ENCODE results near the gene DAZAP1. TPM values are rescaled to one million over a fixed set of nuclear protein-coding genes. Genes with fewer than 3 reads are reported as not detected.

Gene DAZAP1
- polyA plus RNA-seq, 1 donor (not counting 4 experiments of a cell fraction or from before 2014, with no cell fraction given) = 99.2 TPM

DNA sequence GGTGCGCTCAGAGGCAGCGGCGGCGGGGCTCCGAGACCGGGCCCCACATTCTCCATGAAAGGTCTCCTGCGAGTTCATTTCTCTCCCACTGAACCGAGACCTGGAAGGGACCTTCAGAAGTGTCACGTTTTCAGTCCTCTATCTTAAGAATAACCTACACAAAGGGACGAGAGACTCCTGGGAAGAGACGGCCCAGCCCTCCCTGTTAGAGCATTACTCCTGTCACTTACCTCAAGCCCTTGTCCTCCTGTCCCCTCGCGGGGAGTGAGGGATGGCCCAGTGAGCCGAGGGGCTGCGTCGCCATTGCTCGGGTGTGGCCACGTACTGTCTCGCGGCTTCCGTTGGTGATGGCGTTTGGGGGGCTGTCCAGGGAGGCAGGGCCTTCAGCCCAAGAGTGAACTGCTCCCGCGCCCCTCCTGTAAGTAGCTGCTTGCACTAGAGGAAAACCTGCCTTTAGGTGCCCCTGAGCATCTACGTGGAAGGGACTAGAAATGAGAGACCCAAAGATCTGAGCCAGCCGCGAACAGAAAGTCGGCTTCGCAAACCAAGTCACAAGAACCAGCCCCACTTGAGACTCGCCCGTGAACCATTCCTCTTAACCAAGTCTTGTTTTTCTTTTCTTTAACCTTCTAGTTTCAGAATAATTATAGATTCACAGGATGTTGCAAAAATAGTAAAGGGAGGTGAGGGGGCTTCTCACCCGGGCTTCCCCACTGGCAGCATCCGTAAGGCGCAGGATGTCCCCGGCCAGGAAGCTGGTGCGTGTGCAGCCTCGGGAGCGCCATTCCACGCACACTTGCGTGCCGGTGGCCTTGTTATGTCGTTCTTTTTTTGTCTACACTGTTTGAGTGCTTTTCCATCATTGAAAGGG lies 44.8 kb upstream of the DAZAP1 start:
- no peaks in the 10 kb centered on the region for H3K27me3 ChIP-seq (ENCODE audit: control insufficient read depth, extremely low read depth, insufficient read depth, low read length)
- peaks cover 17% of the 10 kb centered on the region for H3K4me1 ChIP-seq (ENCODE audit: control insufficient read depth, extremely low read depth, insufficient read depth, low read length)
- FAIRE-seq = no peak
- no peak for TF ChIP-seq EZH2 (IDR thresholded peaks at IDR 0.05; ENCODE audit: low read length)
- TF ChIP-seq, protein P1, sequence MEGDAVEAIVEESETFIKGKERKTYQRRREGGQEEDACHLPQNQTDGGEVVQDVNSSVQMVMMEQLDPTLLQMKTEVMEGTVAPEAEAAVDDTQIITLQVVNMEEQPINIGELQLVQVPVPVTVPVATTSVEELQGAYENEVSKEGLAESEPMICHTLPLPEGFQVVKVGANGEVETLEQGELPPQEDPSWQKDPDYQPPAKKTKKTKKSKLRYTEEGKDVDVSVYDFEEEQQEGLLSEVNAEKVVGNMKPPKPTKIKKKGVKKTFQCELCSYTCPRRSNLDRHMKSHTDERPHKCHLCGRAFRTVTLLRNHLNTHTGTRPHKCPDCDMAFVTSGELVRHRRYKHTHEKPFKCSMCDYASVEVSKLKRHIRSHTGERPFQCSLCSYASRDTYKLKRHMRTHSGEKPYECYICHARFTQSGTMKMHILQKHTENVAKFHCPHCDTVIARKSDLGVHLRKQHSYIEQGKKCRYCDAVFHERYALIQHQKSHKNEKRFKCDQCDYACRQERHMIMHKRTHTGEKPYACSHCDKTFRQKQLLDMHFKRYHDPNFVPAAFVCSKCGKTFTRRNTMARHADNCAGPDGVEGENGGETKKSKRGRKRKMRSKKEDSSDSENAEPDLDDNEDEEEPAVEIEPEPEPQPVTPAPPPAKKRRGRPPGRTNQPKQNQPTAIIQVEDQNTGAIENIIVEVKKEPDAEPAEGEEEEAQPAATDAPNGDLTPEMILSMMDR (optimal IDR thresholded peaks at IDR 0.05 in 1 of 3, IDR thresholded peaks at IDR 0.05 in 1 of 3, conservative IDR thresholded peaks at IDR 0.05 in 1 of 3; ENCODE audit: extremely low read depth in 1 of 3, insufficient read depth in 2 of 3, low read length in 3 of 3) = no peak
- peaks cover 32 to 41% of the 10 kb centered on the region in 2 experiments for H3K36me3 ChIP-seq (ENCODE audit: control insufficient read depth in 2 of 2, extremely low read depth in 1 of 2, insufficient read depth in 2 of 2, low read length in 2 of 2)
- no peak overlapping the region for H3K4me3 ChIP-seq (ENCODE audit: control insufficient read depth in 2 of 3, extremely low read depth in 1 of 3, insufficient read depth in 2 of 3, low read depth in 1 of 3, low read length in 3 of 3)
- peaks cover 3% of the 10 kb centered on the region for H3K9me1 ChIP-seq (ENCODE audit: control insufficient read depth, extremely low read depth, insufficient read depth, low read length)
- no peaks in the 10 kb centered on the region for H3K9me3 ChIP-seq (ENCODE audit: control insufficient read depth, low read depth, low read length)
- H3K4me2 ChIP-seq (ENCODE audit: control insufficient read depth, extremely low read depth, insufficient read depth, low read depth, low read length) = no peak overlapping the region
- H2AFZ ChIP-seq (ENCODE audit: control insufficient read depth, low read length) = no peak overlapping the region
- dilution Hi-C loops (cut with MboI; ENCODE audit: extremely low pct_ligation_motif_present, low sequenced_read_pairs) = no loop called here
- no peaks in the 10 kb centered on the region for H4K20me1 ChIP-seq (ENCODE audit: control insufficient read depth, extremely low read depth, insufficient read depth, low read length)
- DNase-seq (ENCODE audit: low read depth, low spot score) = no peak
- H3K27ac ChIP-seq (ENCODE audit: control insufficient read depth, insufficient read depth, low read length) = no peak overlapping the region
- H3K79me2 ChIP-seq (ENCODE audit: control insufficient read depth, insufficient read depth, low read length) = no peaks in the 10 kb centered on the region
- H3K9ac ChIP-seq (ENCODE audit: control insufficient read depth, extremely low read depth, insufficient read depth, low read length) = no peak overlapping the region

GRCh38 chr19:1363599-1363998 lies 43.8 kb upstream of the DAZAP1 start:
- Histone ChIP-seq H3K79me2 (ENCODE audit: control insufficient read depth, insufficient read depth, low read length) (no peaks in the 10 kb centered on the region), H2AFZ (ENCODE audit: control insufficient read depth, low read length) (no peak overlapping the region), H3K9me1 (ENCODE audit: control insufficient read depth, extremely low read depth, insufficient read depth, low read length) (peaks cover 3% of the 10 kb centered on the region), H3K4me1 (ENCODE audit: control insufficient read depth, extremely low read depth, insufficient read depth, low read length) (peaks cover 17% of the 10 kb centered on the region), H3K27ac (ENCODE audit: control insufficient read depth, insufficient read depth, low read length) (no peak overlapping the region), H4K20me1 (ENCODE audit: control insufficient read depth, extremely low read depth, insufficient read depth, low read length) (no peaks in the 10 kb centered on the region), H3K36me3 (ENCODE audit: control insufficient read depth in 2 of 2, extremely low read depth in 1 of 2, insufficient read depth in 2 of 2, low read length in 2 of 2) (peaks cover 29 to 45% of the 10 kb centered on the region in 2 experiments), H3K4me2 (ENCODE audit: control insufficient read depth, extremely low read depth, insufficient read depth, low read depth, low read length) (no peak overlapping the region), H3K27me3 (ENCODE audit: control insufficient read depth, extremely low read depth, insufficient read depth, low read length) (no peaks in the 10 kb centered on the region), H3K4me3 (ENCODE audit: control insufficient read depth in 2 of 3, extremely low read depth in 1 of 3, insufficient read depth in 2 of 3, low read depth in 1 of 3, low read length in 3 of 3) (no peak overlapping the region), H3K9me3 (ENCODE audit: control insufficient read depth, low read depth, low read length) (no peaks in the 10 kb centered on the region), H3K9ac (ENCODE audit: control insufficient read depth, extremely low read depth, insufficient read depth, low read length) (no peak overlapping the region)
- DNase-seq (ENCODE audit: low read depth, low spot score) = no peak
- dilution Hi-C loops (cut with MboI; ENCODE audit: extremely low pct_ligation_motif_present, low sequenced_read_pairs) = no loop called here
- FAIRE-seq = no peak
- no peak for TF ChIP-seq EZH2 (IDR thresholded peaks at IDR 0.05; ENCODE audit: low read length)
- TF ChIP-seq, protein P1 (optimal IDR thresholded peaks at IDR 0.05 in 1 of 3, IDR thresholded peaks at IDR 0.05 in 1 of 3, conservative IDR thresholded peaks at IDR 0.05 in 1 of 3; ENCODE audit: extremely low read depth in 1 of 3, insufficient read depth in 2 of 3, low read length in 3 of 3) = no peak

All from keratinocyte (primary cell).